Mucosa of stomach (tissue), 1 donor: ENCODE data around the gene SERPINB7.

Experiments used
- H3K27me3 ChIP-seq: one replicate; pipeline ENCODE4 v1.7.0; 2013; ENCODE audit warnings: mild to moderate bottlenecking, low read length; ENCODE audit not compliant: control insufficient read depth, insufficient read depth
- H3K36me3 ChIP-seq: one replicate; pipeline ENCODE4 v1.7.0; 2013; ENCODE audit warnings: low read length; ENCODE audit not compliant: control insufficient read depth, insufficient read depth
- H3K4me1 ChIP-seq: one replicate; pipeline ENCODE4 v1.7.0; 2013; ENCODE audit warnings: mild to moderate bottlenecking, low read length; ENCODE audit not compliant: control insufficient read depth, insufficient read depth
- H3K4me3 ChIP-seq: one replicate; pipeline ENCODE4 v1.7.0; 2013; ENCODE audit warnings: low read length
- H3K9ac ChIP-seq: one replicate; pipeline ENCODE4 v1.7.0; 2013; ENCODE audit warnings: mild to moderate bottlenecking, low read length, moderate library complexity
- H3K9me3 ChIP-seq: one replicate; pipeline ENCODE4 v1.7.0; 2013; ENCODE audit warnings: mild to moderate bottlenecking, low read length, moderate library complexity; ENCODE audit not compliant: control insufficient read depth
- donor health status: Pancreatic carcinoma.

Gene SERPINB7, protein sequence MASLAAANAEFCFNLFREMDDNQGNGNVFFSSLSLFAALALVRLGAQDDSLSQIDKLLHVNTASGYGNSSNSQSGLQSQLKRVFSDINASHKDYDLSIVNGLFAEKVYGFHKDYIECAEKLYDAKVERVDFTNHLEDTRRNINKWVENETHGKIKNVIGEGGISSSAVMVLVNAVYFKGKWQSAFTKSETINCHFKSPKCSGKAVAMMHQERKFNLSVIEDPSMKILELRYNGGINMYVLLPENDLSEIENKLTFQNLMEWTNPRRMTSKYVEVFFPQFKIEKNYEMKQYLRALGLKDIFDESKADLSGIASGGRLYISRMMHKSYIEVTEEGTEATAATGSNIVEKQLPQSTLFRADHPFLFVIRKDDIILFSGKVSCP

GRCh38 chr18:63775166-63775730 is at the start of gene SERPINB7:
SERPINB7 (plus strand) TSS chr18:63775418; CDS start chr18:63782373, 6,955 bp downstream.
- H3K36me3 ChIP-seq = no peaks in the 10 kb centered on the region
- H3K9me3 ChIP-seq = no peaks in the 10 kb centered on the region
- no peak within 1 kb of the TSS for H3K4me3 ChIP-seq
- H3K9ac ChIP-seq = no peak within 1 kb of the TSS
- H3K4me1 ChIP-seq = no peaks in the 10 kb centered on the region
- no peaks in the 10 kb centered on the region for H3K27me3 ChIP-seq

DNA sequence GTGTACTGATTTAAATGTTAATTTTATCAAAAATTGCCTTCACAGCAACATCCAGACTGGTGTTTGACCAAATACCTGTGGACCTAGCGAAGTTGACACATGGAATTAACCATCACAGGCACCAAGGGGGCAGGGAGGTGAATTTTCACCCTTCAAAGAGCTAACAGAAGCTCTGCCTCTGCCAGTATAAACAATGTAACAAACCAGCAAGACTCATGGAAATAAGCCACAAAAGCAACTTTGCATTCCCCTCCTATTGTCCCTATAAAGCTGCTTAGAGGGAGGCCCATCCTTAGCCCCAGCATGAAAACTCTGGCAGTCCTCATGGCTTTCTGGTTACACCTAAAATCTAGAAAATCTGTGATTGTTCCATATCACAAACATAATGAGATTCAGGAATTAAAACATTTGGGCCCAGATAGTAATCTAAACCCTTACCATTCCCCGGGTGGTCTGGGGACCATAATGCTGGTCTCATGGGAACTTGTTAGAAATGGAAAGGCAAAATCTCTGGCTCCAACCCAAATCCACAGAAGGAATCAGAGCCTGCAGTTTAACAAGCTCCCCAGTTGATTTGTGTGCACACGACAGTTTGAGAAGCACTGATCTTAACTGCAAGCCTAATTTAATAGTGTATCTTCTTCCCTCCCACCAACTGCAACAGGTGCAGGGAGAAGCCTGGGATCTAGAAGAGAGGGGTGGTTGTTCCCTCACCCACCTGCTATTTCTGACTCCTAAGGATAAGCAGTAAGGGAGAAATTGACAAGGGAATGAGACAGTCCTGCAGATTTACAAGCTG is 49.3 kb upstream of the SERPINB7 start:
- Histone ChIP-seq H3K27me3 (no peaks in the 10 kb centered on the region), H3K9me3 (no peaks in the 10 kb centered on the region), H3K4me3 (no peak overlapping the region), H3K36me3 (no peaks in the 10 kb centered on the region), H3K9ac (no peak overlapping the region), H3K4me1 (no peaks in the 10 kb centered on the region)

DNA sequence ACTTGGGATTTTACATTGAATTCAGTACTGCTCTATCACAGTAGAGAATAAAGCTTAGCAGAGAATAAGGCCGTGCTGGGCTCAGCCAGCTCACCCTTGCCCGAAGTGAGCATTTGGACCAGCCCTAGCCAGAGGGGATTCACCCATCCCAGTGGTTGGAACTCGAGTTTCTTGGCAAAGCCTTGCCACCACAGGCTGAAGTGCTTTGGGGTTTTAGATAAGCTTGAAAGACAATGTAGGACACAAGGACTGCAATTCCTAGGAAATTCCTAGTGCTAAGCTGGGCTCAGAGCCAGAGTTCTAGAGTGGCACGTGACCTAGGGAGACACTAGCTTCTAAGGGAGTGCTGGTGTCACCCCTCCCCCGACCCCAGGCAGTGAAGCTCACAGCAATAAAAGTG is 44.4 kb upstream of the SERPINB7 start:
- H3K27me3 ChIP-seq = no peaks in the 10 kb centered on the region
- no peak overlapping the region for H3K4me3 ChIP-seq
- no peaks in the 10 kb centered on the region for H3K4me1 ChIP-seq
- H3K9ac ChIP-seq = no peak overlapping the region
- H3K9me3 ChIP-seq = no peaks in the 10 kb centered on the region
- H3K36me3 ChIP-seq = no peaks in the 10 kb centered on the region

- Histone ChIP-seq H3K27me3 (no peaks in the 10 kb centered on the region), H3K9ac (no peak overlapping the region), H3K4me3 (no peak overlapping the region), H3K4me1 (no peaks in the 10 kb centered on the region), H3K36me3 (no peaks in the 10 kb centered on the region), H3K9me3 (no peaks in the 10 kb centered on the region)
Measured at GRCh38 chr18:63731215-63731614, 44.0 kb upstream of the SERPINB7 start.

- Histone ChIP-seq H3K27me3 (no peaks in the 10 kb centered on the region), H3K36me3 (no peaks in the 10 kb centered on the region), H3K4me1 (no peaks in the 10 kb centered on the region), H3K9ac (no peak overlapping the region), H3K4me3 (no peak overlapping the region), H3K9me3 (no peaks in the 10 kb centered on the region)
Measured at GRCh38 chr18:63736876-63737275, 38.3 kb upstream of the SERPINB7 start.

GRCh38 chr18:63741769-63742168 is 33.4 kb upstream of the SERPINB7 start:
- H3K9ac ChIP-seq = no peak overlapping the region
- no peak overlapping the region for H3K4me3 ChIP-seq
- H3K27me3 ChIP-seq = no peaks in the 10 kb centered on the region
- H3K9me3 ChIP-seq = no peaks in the 10 kb centered on the region
- H3K36me3 ChIP-seq = no peaks in the 10 kb centered on the region
- H3K4me1 ChIP-seq = no peaks in the 10 kb centered on the region

GRCh38 chr18:63747006-63747405 is 28.2 kb upstream of the SERPINB7 start:
- H3K4me3 ChIP-seq = no peak overlapping the region
- no peaks in the 10 kb centered on the region for H3K4me1 ChIP-seq
- H3K9ac ChIP-seq = no peak overlapping the region
- no peaks in the 10 kb centered on the region for H3K27me3 ChIP-seq
- no peaks in the 10 kb centered on the region for H3K9me3 ChIP-seq
- H3K36me3 ChIP-seq = no peaks in the 10 kb centered on the region

GRCh38 chr18:63749489-63749888 is 25.7 kb upstream of the SERPINB7 start:
- H3K36me3 ChIP-seq = no peaks in the 10 kb centered on the region
- H3K4me3 ChIP-seq = no peak overlapping the region
- H3K4me1 ChIP-seq = no peaks in the 10 kb centered on the region
- no peak overlapping the region for H3K9ac ChIP-seq
- H3K27me3 ChIP-seq = no peaks in the 10 kb centered on the region
- no peaks in the 10 kb centered on the region for H3K9me3 ChIP-seq

DNA sequence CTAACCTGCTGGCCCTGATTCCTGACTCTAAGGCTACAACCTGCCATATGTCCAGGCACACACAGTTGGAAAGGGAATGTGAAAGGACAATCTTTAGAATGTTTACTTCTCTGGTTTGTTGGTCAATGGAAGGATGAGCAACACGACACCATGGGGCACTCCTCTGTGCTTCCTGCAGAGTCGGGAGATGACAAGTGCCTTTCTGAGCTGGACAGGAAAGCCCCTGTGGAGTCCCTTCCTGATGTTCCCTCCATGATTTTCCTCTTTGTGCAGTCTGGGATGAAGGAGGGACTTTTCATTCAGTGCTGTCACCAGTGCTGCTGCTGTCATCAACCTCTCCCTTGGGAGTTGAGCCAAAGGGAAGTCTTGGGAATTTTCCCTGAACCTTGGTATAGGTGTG is 22.6 kb upstream of the SERPINB7 start:
- H3K4me3 ChIP-seq = no peak overlapping the region
- H3K9me3 ChIP-seq = no peaks in the 10 kb centered on the region
- H3K9ac ChIP-seq = no peak overlapping the region
- H3K4me1 ChIP-seq = no peaks in the 10 kb centered on the region
- no peaks in the 10 kb centered on the region for H3K36me3 ChIP-seq
- no peaks in the 10 kb centered on the region for H3K27me3 ChIP-seq

DNA sequence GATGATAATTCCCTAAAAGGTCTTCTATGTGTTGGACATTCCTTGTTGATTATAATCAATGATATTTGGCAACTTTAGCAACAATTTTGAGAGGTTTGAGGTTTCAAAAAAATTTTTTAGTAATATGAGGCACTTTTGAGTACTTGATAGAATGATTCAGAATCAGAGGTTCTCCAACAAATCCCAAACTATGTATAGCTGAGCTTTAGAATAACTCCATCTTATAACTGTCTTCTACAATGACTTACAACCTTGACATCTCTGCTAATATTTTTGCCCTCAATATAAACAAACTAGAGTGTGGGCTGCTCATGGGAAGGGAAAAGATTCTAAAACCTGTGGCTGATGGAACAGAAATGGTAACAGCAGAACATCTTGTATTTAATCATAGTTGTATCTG is 21.5 kb upstream of the SERPINB7 start:
- Histone ChIP-seq H3K27me3 (no peaks in the 10 kb centered on the region), H3K9ac (no peak overlapping the region), H3K36me3 (no peaks in the 10 kb centered on the region), H3K4me3 (no peak overlapping the region), H3K9me3 (no peaks in the 10 kb centered on the region), H3K4me1 (no peaks in the 10 kb centered on the region)

GRCh38 chr18:63757541-63757940 is 17.7 kb upstream of the SERPINB7 start:
- Histone ChIP-seq H3K9me3 (no peaks in the 10 kb centered on the region), H3K4me3 (no peak overlapping the region), H3K36me3 (no peaks in the 10 kb centered on the region), H3K9ac (no peak overlapping the region), H3K4me1 (no peaks in the 10 kb centered on the region), H3K27me3 (no peaks in the 10 kb centered on the region)

GRCh38 chr18:63758615-63759240 is 16.5 kb upstream of the SERPINB7 start:
- Histone ChIP-seq H3K9ac (no peak overlapping the region), H3K36me3 (no peaks in the 10 kb centered on the region), H3K27me3 (no peaks in the 10 kb centered on the region), H3K4me3 (no peak overlapping the region), H3K9me3 (no peaks in the 10 kb centered on the region), H3K4me1 (no peaks in the 10 kb centered on the region)
